Thyroid gland (tissue), 4 donors: Measurements from ENCODE around the gene DNAJC1.
"Not testable (repeated sequence)": the region's sequence is repeated elsewhere in the genome, so short reads cannot be mapped to it uniquely, and the experiment has no call there.

Source experiments
- CTCF ChIP-seq, 6 experiments: fragments of 200-600 bp in 3 of 6; fragments of 450-650 bp in 3 of 6; sonication (generic) in 3 of 6; IDR thresholded peaks; one replicate each; pipeline ENCODE4 v1.5.1; 2016 to 2019; ENCODE audit warnings: antibody characterized with exemption in 6 of 6, mild to moderate bottlenecking in 2 of 6, inconsistent platforms in 1 of 6, moderate library complexity in 1 of 6
- POLR2A ChIP-seq, 2 donors: fragments of 450-650 bp; IDR thresholded peaks; one replicate each; pipeline ENCODE4 v1.6.1; 2017; ENCODE audit warnings: antibody characterized with exemption in 2 of 2, mild to moderate bottlenecking in 2 of 2, moderate library complexity in 1 of 2

GRCh38 chr10:21717437-21718054 lies 286.0 kb downstream of the DNAJC1 start:
- not testable (repeated sequence) for TF ChIP-seq CTCF, POLR2A (IDR thresholded peaks at IDR 0.05)
